HepG2 (cell line): Measurements from ENCODE around the gene ACP1. TPM values are rescaled to one million over a fixed set of nuclear protein-coding genes. Genes with fewer than 3 reads are reported as not detected.

Source experiments
- AHDC1 ChIP-seq: sonication (generic); formaldehyde crosslinking; IDR thresholded peaks from 2 replicates; pipeline ENCODE4 v1.5.1; 2020; ENCODE audit warnings: mild to moderate bottlenecking, missing genetic modification reagents, borderline replicate concordance
- CHD4 ChIP-seq: fragments of 200-600 bp; sonication (generic); IDR thresholded peaks from 2 replicates; pipeline ENCODE4 v1.7.0; 2017; ENCODE audit warnings: mild to moderate bottlenecking, low read length, borderline replicate concordance
- HDAC1 ChIP-seq: sonication (generic); formaldehyde crosslinking; IDR thresholded peaks from 2 replicates; pipeline ENCODE4 v1.5.1; 2020; ENCODE audit warnings: mild to moderate bottlenecking, missing genetic modification reagents
- NAIF1 ChIP-seq: sonication (generic); formaldehyde crosslinking; IDR thresholded peaks from 2 replicates; pipeline ENCODE4 v1.5.0; 2020; ENCODE audit warnings: mild to moderate bottlenecking, missing genetic modification reagents, borderline replicate concordance
- RCOR2 ChIP-seq: IDR thresholded peaks from 2 replicates; pipeline ENCODE4 v1.6.1; 2016; ENCODE audit warnings: missing biosample characterization, missing genetic modification reagents
- SALL1 ChIP-seq: sonication (generic); formaldehyde crosslinking; IDR thresholded peaks from 2 replicates; pipeline ENCODE4 v1.8.0; 2022; ENCODE audit warnings: mild to moderate bottlenecking, missing genetic modification reagents
- SAP130 ChIP-seq: IDR thresholded peaks from 2 replicates; pipeline ENCODE4 v1.6.1; 2016; ENCODE audit warnings: low read depth
- SOX5 ChIP-seq: IDR thresholded peaks from 2 replicates; pipeline ENCODE4 v1.6.1; 2016; ENCODE audit warnings: borderline replicate concordance
- SPEN ChIP-seq: sonication (generic); formaldehyde crosslinking; IDR thresholded peaks from 2 replicates; pipeline ENCODE4 v1.5.1; 2020; ENCODE audit warnings: low read depth, mild to moderate bottlenecking, missing genetic modification reagents
- TSC22D2 ChIP-seq: sonication (generic); formaldehyde crosslinking; IDR thresholded peaks from 2 replicates; pipeline ENCODE4 v1.5.1; 2020; ENCODE audit warnings: missing genetic modification reagents, mild to moderate bottlenecking, borderline replicate concordance
- ZBED4 ChIP-seq: sonication (generic); formaldehyde crosslinking; IDR thresholded peaks from 2 replicates; pipeline ENCODE4 v1.4.0; 2020; ENCODE audit warnings: missing genetic modification reagents, borderline replicate concordance
- ZBTB38 ChIP-seq: sonication (generic); formaldehyde crosslinking; IDR thresholded peaks from 2 replicates; pipeline ENCODE4 v1.5.1; 2020; ENCODE audit warnings: mild to moderate bottlenecking, missing genetic modification reagents
- ZMYM3 ChIP-seq: sonication (generic); formaldehyde crosslinking; IDR thresholded peaks from 2 replicates; pipeline ENCODE4 v1.5.1; 2020; ENCODE audit warnings: mild to moderate bottlenecking, missing genetic modification reagents
- ZNF687 ChIP-seq: sonication (generic); formaldehyde crosslinking; IDR thresholded peaks from 2 replicates; pipeline ENCODE4 v1.5.1; 2020; ENCODE audit warnings: mild to moderate bottlenecking, missing genetic modification reagents, moderate library complexity
- polyA plus RNA-seq, 8 experiments: library from polyadenylated mRNA; depleted of rRNA in 3 of 8; stranded (reverse) in 7 of 8; unstranded in 1 of 8; fragments of >200 nt; fragmentation: Illumina TruSeq in 4 of 8; extraction: Trizol in 4 of 8; gene quantifications; 2 replicates each; pipeline versions ENCODE4 v1.2.1 to v1.2.3, GENCODE V29; 2011 to 2016; ENCODE audit warnings: low read depth in 4 of 8, missing spikeins in 1 of 8, mixed read lengths in 1 of 8; ENCODE audit not compliant: insufficient read depth in 1 of 8
- total RNA-seq, 5 experiments: library from RNA; depleted of rRNA; stranded (reverse); fragments of >200 nt; fragmentation: Illumina TruSeq; extraction: Trizol; gene quantifications; 2 replicates each; pipeline ENCODE4 v1.2.3, GENCODE V29; 2016; ENCODE audit warnings: low read depth in 1 of 5
- TF ChIP-seq, protein P1 (sequence below): fragments of 450-650 bp; IDR thresholded peaks from 2 replicates; pipeline ENCODE4 v1.6.1; 2016

Gene ACP1
- total and polyA plus RNA-seq, 2 of the 13 experiments (the other 11 are each of a cell fraction or from before 2014, with no cell fraction given): 246 to 348 TPM

GRCh38 chr2:258933-259332, 5.8 kb upstream of the ACP1 start (continued):
- TF ChIP-seq ZBED4 (CRISPR knock-in tag): no peak
- TF ChIP-seq AHDC1 (CRISPR knock-in tag): 0 out of 2 replicates have a peak, but pooled peaks have one; percentile 11
- no peak for TF ChIP-seq TSC22D2 (CRISPR knock-in tag)
- peak; percentile 40; the same call in 1 of the 2 replicates for TF ChIP-seq SALL1 (CRISPR knock-in tag)
- TF ChIP-seq RCOR2 (CRISPR knock-in tag): no peak
- 0 out of 2 replicates have a peak, but pooled peaks have one; percentile 27 for TF ChIP-seq HDAC1 (CRISPR knock-in tag)
- TF ChIP-seq ZNF687 (CRISPR knock-in tag): no peak
- peak; percentile 28; the same call in 1 of the 2 replicates for TF ChIP-seq ZMYM3 (CRISPR knock-in tag)
- peak; percentile 64; the same call in 1 of the 2 replicates for TF ChIP-seq ZBTB38 (CRISPR knock-in tag)
- TF ChIP-seq SAP130 (CRISPR knock-in tag): no peak
- TF ChIP-seq NAIF1 (CRISPR knock-in tag): no peak
- no peak for TF ChIP-seq CHD4
- 0 out of 2 replicates have a peak, but pooled peaks have one; percentile 20 for TF ChIP-seq SPEN (CRISPR knock-in tag)
- TF ChIP-seq, protein P1, sequence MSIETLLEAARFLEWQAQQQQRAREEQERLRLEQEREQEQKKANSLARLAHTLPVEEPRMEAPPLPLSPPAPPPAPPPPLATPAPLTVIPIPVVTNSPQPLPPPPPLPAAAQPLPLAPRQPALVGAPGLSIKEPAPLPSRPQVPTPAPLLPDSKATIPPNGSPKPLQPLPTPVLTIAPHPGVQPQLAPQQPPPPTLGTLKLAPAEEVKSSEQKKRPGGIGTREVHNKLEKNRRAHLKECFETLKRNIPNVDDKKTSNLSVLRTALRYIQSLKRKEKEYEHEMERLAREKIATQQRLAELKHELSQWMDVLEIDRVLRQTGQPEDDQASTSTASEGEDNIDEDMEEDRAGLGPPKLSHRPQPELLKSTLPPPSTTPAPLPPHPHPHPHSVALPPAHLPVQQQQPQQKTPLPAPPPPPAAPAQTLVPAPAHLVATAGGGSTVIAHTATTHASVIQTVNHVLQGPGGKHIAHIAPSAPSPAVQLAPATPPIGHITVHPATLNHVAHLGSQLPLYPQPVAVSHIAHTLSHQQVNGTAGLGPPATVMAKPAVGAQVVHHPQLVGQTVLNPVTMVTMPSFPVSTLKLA: peak; percentile 55
- TF ChIP-seq SOX5: no peak
